ENCODE results near the gene EN2. TPM values are rescaled to one million over a fixed set of nuclear protein-coding genes. Genes with fewer than 3 reads are reported as not detected.

Gene EN2
- total RNA-seq, 4 donors from 2014 or later, result 0.06 TPM; not detected in 3

GRCh38 chr7:155494551-155494950 is 36.6 kb downstream of the EN2 start:
- Histone ChIP-seq H3K27me3 (peaks cover 0 to 80% (median 13%) of the 10 kb centered on the region in 4 donors), H3K4me1 (peaks cover 11 to 19% (median 16%) of the 10 kb centered on the region in 4 donors), H3K4me3 (no peak overlapping the region), H3K9me3 (no peaks in the 10 kb centered on the region), H3K36me3 (no peaks in the 10 kb centered on the region), H3K27ac (replicated peaks in 1 of 4) (no peak overlapping the region)
- intact Hi-C loops (cut with DNase I), result no loop called here
- WGBS, result 89% methylated on average over 13 of the region's 16 CpGs
- TF ChIP-seq EP300 (IDR thresholded peaks at IDR 0.05) (no peak), POLR2AphosphoS5 (IDR thresholded peaks at IDR 0.05) (no peak), CTCF (IDR thresholded peaks at IDR 0.05) (no peak), POLR2A (IDR thresholded peaks at IDR 0.05; ENCODE audit: low read depth) (no peak)
- no peak for DNase-seq (ENCODE audit: extremely low spot score)

DNA sequence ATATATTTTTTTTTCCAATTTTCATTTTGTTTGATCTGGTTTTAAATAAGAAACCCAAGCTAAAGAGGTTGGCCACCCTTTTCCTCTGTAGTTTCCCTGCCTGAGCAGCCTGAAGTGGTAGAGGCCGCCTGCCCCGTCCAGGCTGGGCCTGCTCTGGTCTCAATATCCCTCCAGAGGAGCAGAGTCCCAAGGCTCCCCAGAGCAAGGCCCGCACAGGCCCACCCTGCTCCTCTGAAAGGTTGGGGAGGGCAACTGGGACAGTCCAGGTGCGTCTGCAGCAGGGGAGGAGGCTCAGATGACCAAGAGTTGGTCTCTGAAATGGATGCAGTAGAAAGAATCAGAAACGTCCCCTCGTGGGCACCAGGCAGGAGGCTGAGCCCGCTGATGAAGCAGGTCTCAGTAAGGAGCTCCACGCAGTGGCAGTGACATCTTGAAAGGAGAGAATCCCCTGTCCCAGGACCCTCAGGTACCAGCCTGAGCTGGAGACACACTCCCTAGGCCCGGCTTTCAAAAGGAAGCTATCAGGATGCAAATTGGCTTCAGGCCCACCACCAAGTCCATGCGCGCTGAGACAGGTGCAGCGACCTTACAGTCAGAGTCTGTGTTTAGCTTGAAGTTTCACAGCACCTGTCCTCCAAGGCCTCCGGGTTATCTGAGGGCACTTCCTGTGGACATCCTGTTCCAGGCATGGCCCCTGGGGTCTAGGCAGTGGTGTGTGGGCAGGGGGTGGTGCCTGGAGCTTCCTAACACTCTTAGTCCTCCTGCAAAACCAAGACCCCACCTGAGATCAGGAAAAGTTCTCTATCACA is 37.7 kb downstream of the EN2 start:
- intact Hi-C loops (cut with DNase I), result no loop called here
- 92% methylated on average over 7 of the region's 13 CpGs for WGBS

DNA sequence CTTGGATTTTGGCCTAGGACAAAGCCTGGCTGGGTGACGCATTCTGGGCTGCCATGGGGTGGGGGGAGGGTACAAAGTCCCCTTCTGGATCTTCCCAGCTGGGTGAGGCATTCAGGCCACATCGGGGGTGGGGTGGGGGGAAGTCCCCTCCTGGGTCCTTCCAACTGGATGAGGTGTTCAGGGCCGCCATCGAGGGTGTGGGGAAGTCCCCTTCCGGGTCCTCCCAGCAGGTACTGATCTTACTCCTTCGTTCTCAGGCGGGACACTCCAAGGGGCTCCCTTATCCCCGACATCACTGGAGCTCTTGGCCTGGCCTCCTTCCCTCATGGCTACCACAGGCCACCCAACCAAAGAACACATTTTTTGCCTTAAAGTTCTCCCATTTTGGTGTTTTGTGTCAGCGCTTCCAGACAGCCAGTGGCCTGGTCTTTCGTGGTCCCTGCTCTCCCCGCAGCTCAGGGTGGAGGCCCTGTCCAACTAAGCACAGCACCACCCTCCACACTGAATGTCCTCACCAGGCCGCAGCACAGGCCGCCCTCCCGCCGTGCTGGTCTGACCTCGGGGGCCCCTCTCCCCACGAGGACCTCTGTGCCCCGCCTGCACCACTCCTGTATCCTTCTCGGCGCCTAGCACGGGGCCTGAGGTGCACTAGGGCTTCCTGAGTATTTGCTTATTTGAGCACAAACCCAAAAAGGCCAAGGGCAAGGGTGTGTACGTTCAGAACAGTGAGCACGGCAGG is 38.5 kb downstream of the EN2 start:
- TF ChIP-seq EP300 (IDR thresholded peaks at IDR 0.05) (no peak), CTCF (IDR thresholded peaks at IDR 0.05) (no peak), POLR2A (IDR thresholded peaks at IDR 0.05; ENCODE audit: low read depth) (no peak), POLR2AphosphoS5 (IDR thresholded peaks at IDR 0.05) (no peak)
- peaks cover 0 to 76% (median 13%) of the 10 kb centered on the region in 4 donors for H3K27me3 ChIP-seq
- no peak overlapping the region for H3K27ac ChIP-seq (replicated peaks in 1 of 4)
- intact Hi-C loops (cut with DNase I), result no loop called here
- H3K36me3 ChIP-seq, result no peaks in the 10 kb centered on the region
- WGBS, result 87% methylated on average over 20 of the region's 23 CpGs
- H3K4me1 ChIP-seq, result peaks cover 0 to 3% (median 3%) of the 10 kb centered on the region in 4 donors
- no peaks in the 10 kb centered on the region for H3K9me3 ChIP-seq
- H3K4me3 ChIP-seq, result no peak overlapping the region
- DNase-seq (ENCODE audit: extremely low spot score), result no peak

More for the DNA sequence above, 37.7 kb downstream of the EN2 start:
- no peak for DNase-seq (ENCODE audit: extremely low spot score)
- Histone ChIP-seq H3K9me3 (no peaks in the 10 kb centered on the region), H3K4me3 (no peak overlapping the region), H3K36me3 (no peaks in the 10 kb centered on the region), H3K4me1 (peaks cover 7 to 11% (median 9%) of the 10 kb centered on the region in 4 donors), H3K27ac (replicated peaks in 1 of 4) (no peak overlapping the region), H3K27me3 (peaks cover 0 to 76% (median 13%) of the 10 kb centered on the region in 4 donors)
- TF ChIP-seq POLR2AphosphoS5 (IDR thresholded peaks at IDR 0.05), result no peak
- TF ChIP-seq CTCF (IDR thresholded peaks at IDR 0.05), result no peak
- TF ChIP-seq POLR2A (IDR thresholded peaks at IDR 0.05; ENCODE audit: low read depth), result no peak
- no peak for TF ChIP-seq EP300 (IDR thresholded peaks at IDR 0.05)

DNA sequence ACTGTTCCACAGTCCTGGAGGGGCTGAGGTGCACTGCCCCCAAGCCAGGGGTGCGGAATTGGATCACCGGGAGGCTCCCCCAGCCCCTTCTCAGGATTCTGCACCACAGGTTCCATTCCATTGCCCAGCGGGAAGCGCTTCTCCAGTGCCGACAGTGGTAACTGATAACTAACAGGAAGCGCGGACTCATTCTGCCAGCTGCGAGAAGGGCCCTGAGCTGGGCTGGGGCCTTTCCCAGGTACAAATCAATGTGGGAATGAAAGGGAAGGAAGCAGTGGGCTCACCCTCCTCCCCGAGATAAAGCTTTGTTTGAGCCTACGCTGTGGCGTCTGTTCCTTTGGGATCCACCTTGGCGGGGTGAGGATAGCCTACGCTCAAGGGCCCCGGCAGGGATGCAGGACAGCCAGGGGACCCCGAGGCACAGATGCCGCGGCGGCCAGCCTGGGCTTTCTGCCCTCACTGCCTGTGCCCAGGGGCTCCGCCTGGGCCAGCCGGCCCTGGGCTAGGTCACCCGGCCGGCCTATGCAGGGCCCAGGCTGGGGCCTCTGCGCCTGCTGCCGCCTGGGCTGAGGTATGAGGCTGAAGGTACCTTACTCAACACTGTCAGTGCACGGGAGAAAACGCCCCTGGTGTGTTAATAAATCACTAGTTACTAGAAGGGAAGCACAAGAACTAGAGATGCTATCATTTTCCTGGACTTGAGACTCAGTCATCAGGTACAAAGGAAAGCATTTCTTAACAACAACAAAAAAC is 39.4 kb downstream of the EN2 start:
- 72% methylated on average over 14 of the region's 26 CpGs for WGBS

More for the DNA sequence above, 39.4 kb downstream of the EN2 start:
- H3K27me3 ChIP-seq, result peaks cover 0 to 78% (median 14%) of the 10 kb centered on the region in 4 donors
- no peak overlapping the region for H3K4me3 ChIP-seq
- H3K36me3 ChIP-seq, result no peaks in the 10 kb centered on the region
- TF ChIP-seq EP300 (IDR thresholded peaks at IDR 0.05) (no peak), POLR2AphosphoS5 (IDR thresholded peaks at IDR 0.05) (no peak), CTCF (IDR thresholded peaks at IDR 0.05) (no peak), POLR2A (IDR thresholded peaks at IDR 0.05; ENCODE audit: low read depth) (no peak)
- no peak overlapping the region for H3K27ac ChIP-seq (replicated peaks in 1 of 4)
- intact Hi-C loops (cut with DNase I), result no loop called here
- H3K4me1 ChIP-seq, result no peaks in the 10 kb centered on the region
- no peaks in the 10 kb centered on the region for H3K9me3 ChIP-seq
- DNase-seq (ENCODE audit: extremely low spot score), result no peak
